ENCODE results near the gene TMPRSS6. TPM values are rescaled to one million over a fixed set of nuclear protein-coding genes. Genes with fewer than 3 reads are reported as not detected.

The TMPRSS6 gene
- total and polyA plus RNA-seq, 2 of the 13 experiments (the other 11 are each of a cell fraction or from before 2014, with no cell fraction given): 4.2 to 4.8 TPM

DNA sequence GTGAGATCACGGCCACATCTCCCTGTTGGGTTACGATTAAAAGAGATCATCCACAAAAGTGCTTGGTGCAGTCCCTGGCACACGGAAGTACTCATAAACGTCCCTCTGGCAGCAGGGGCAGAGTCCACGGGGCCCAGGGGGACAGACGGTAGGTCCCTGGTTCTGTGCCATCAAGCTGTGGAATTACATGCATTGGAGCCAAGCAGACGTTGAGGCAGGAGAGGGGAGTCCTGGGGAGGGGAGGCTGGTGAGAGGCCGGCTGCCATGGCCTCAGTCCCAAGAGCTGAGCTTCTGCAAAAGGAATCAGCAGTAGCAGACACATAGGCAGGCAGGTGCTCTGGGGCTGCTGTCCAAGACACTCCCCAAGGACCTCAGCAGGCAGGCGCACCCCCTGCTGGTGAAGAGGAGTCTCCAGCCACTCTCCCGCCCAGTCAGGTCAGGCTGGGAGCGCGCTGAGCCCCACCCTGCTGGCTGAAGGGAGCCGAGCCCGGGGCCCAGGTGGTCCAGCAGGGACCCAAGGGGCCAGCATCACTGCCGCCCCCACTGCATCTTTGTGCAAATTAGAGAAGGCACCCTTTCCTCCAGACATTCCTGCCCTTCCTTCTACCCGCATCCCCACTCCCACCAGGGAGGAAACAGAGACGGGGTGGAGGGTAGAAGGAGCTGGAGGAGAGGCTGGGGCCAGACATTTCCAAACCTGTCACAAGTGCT lies 65.5 kb downstream of the TMPRSS6 start (continued):
- TF ChIP-seq MTF2 (CRISPR knock-in tag; IDR thresholded peaks at IDR 0.05; ENCODE audit: borderline replicate concordance): no peak
- TF ChIP-seq, protein P1, sequence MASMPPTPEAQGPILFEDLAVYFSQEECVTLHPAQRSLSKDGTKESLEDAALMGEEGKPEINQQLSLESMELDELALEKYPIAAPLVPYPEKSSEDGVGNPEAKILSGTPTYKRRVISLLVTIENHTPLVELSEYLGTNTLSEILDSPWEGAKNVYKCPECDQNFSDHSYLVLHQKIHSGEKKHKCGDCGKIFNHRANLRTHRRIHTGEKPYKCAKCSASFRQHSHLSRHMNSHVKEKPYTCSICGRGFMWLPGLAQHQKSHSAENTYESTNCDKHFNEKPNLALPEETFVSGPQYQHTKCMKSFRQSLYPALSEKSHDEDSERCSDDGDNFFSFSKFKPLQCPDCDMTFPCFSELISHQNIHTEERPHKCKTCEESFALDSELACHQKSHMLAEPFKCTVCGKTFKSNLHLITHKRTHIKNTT (CRISPR knock-in tag; IDR thresholded peaks at IDR 0.05): no peak
- TF ChIP-seq, protein P2, sequence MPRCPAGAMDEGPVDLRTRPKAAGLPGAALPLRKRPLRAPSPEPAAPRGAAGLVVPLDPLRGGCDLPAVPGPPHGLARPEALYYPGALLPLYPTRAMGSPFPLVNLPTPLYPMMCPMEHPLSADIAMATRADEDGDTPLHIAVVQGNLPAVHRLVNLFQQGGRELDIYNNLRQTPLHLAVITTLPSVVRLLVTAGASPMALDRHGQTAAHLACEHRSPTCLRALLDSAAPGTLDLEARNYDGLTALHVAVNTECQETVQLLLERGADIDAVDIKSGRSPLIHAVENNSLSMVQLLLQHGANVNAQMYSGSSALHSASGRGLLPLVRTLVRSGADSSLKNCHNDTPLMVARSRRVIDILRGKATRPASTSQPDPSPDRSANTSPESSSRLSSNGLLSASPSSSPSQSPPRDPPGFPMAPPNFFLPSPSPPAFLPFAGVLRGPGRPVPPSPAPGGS (CRISPR knock-in tag; IDR thresholded peaks at IDR 0.05): no peak
- 0 out of 2 replicates have a peak, but pooled peaks have one; percentile 39 for TF ChIP-seq SAP130 (CRISPR knock-in tag; IDR thresholded peaks at IDR 0.05; ENCODE audit: low read depth)
- TF ChIP-seq ZNF878 (CRISPR knock-in tag; IDR thresholded peaks at IDR 0.05): no peak
- no peak for TF ChIP-seq HNRNPH1 (optimal IDR thresholded peaks at IDR 0.05; ENCODE audit: low read depth, low read length)
- TF ChIP-seq CBX1 (IDR thresholded peaks at IDR 0.05; ENCODE audit: low read depth): peak; percentile 43
- TF ChIP-seq GTF3A (CRISPR knock-in tag; conservative IDR thresholded peaks at IDR 0.05): no peak
- TF ChIP-seq TOE1 (CRISPR knock-in tag; IDR thresholded peaks at IDR 0.05): 0 out of 2 replicates have a peak, but pooled peaks have one; percentile 43
- TF ChIP-seq HNF4G (IDR thresholded peaks at IDR 0.05; ENCODE audit: borderline replicate concordance, low read depth, low read length): peak; percentile 82
- TF ChIP-seq HNF4G (CRISPR knock-in tag; IDR thresholded peaks at IDR 0.05; ENCODE audit: borderline replicate concordance, low read depth): peak; percentile 86
- TF ChIP-seq ZBTB7A (CRISPR knock-in tag; IDR thresholded peaks at IDR 0.05): peak; percentile 41; the same call in 1 of the 2 replicates
- no peak; the same call in 1 of the 2 replicates for TF ChIP-seq KDM5B (CRISPR knock-in tag; IDR thresholded peaks at IDR 0.05; ENCODE audit: borderline replicate concordance)
- no peak for TF ChIP-seq ARNTL (CRISPR knock-in tag; IDR thresholded peaks at IDR 0.05)
- TF ChIP-seq, protein P3, sequence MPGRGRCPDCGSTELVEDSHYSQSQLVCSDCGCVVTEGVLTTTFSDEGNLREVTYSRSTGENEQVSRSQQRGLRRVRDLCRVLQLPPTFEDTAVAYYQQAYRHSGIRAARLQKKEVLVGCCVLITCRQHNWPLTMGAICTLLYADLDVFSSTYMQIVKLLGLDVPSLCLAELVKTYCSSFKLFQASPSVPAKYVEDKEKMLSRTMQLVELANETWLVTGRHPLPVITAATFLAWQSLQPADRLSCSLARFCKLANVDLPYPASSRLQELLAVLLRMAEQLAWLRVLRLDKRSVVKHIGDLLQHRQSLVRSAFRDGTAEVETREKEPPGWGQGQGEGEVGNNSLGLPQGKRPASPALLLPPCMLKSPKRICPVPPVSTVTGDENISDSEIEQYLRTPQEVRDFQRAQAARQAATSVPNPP (CRISPR knock-in tag; IDR thresholded peaks at IDR 0.05): no peak
- TF ChIP-seq ZNF235 (CRISPR knock-in tag; IDR thresholded peaks at IDR 0.05; ENCODE audit: borderline replicate concordance): no peak; the same call in 1 of the 2 replicates
- TF ChIP-seq RARA (CRISPR knock-in tag; IDR thresholded peaks at IDR 0.05): no peak; the same call in 1 of the 2 replicates
- TF ChIP-seq CCAR2 (optimal IDR thresholded peaks at IDR 0.05; ENCODE audit: low read depth, low read length): no peak
- TF ChIP-seq RXRA (CRISPR knock-in tag; IDR thresholded peaks at IDR 0.05): peak; percentile 54; the same call in 1 of the 2 replicates
- TF ChIP-seq, protein P4, sequence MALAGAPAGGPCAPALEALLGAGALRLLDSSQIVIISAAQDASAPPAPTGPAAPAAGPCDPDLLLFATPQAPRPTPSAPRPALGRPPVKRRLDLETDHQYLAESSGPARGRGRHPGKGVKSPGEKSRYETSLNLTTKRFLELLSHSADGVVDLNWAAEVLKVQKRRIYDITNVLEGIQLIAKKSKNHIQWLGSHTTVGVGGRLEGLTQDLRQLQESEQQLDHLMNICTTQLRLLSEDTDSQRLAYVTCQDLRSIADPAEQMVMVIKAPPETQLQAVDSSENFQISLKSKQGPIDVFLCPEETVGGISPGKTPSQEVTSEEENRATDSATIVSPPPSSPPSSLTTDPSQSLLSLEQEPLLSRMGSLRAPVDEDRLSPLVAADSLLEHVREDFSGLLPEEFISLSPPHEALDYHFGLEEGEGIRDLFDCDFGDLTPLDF (CRISPR knock-in tag; IDR thresholded peaks at IDR 0.05): peak; percentile 63; the same call in 1 of the 2 replicates
- TF ChIP-seq, protein P5, sequence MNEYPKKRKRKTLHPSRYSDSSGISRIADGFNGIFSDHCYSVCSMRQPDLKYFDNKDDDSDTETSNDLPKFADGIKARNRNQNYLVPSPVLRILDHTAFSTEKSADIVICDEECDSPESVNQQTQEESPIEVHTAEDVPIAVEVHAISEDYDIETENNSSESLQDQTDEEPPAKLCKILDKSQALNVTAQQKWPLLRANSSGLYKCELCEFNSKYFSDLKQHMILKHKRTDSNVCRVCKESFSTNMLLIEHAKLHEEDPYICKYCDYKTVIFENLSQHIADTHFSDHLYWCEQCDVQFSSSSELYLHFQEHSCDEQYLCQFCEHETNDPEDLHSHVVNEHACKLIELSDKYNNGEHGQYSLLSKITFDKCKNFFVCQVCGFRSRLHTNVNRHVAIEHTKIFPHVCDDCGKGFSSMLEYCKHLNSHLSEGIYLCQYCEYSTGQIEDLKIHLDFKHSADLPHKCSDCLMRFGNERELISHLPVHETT (CRISPR knock-in tag; conservative IDR thresholded peaks at IDR 0.05): no peak
- TF ChIP-seq ZNF441 (CRISPR knock-in tag; IDR thresholded peaks at IDR 0.05; ENCODE audit: borderline replicate concordance): no peak
- TF ChIP-seq PITX1 (CRISPR knock-in tag; IDR thresholded peaks at IDR 0.05): peak; percentile 65
